ENCODE results near the gene TM7SF3. TPM values are rescaled to one million over a fixed set of nuclear protein-coding genes. Genes with fewer than 3 reads are reported as not detected.

The TM7SF3 gene, protein sequence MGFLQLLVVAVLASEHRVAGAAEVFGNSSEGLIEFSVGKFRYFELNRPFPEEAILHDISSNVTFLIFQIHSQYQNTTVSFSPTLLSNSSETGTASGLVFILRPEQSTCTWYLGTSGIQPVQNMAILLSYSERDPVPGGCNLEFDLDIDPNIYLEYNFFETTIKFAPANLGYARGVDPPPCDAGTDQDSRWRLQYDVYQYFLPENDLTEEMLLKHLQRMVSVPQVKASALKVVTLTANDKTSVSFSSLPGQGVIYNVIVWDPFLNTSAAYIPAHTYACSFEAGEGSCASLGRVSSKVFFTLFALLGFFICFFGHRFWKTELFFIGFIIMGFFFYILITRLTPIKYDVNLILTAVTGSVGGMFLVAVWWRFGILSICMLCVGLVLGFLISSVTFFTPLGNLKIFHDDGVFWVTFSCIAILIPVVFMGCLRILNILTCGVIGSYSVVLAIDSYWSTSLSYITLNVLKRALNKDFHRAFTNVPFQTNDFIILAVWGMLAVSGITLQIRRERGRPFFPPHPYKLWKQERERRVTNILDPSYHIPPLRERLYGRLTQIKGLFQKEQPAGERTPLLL
- 10.2 TPM for polyA plus RNA-seq (2012; ENCODE audit: insufficient read length, low read depth)

DNA sequence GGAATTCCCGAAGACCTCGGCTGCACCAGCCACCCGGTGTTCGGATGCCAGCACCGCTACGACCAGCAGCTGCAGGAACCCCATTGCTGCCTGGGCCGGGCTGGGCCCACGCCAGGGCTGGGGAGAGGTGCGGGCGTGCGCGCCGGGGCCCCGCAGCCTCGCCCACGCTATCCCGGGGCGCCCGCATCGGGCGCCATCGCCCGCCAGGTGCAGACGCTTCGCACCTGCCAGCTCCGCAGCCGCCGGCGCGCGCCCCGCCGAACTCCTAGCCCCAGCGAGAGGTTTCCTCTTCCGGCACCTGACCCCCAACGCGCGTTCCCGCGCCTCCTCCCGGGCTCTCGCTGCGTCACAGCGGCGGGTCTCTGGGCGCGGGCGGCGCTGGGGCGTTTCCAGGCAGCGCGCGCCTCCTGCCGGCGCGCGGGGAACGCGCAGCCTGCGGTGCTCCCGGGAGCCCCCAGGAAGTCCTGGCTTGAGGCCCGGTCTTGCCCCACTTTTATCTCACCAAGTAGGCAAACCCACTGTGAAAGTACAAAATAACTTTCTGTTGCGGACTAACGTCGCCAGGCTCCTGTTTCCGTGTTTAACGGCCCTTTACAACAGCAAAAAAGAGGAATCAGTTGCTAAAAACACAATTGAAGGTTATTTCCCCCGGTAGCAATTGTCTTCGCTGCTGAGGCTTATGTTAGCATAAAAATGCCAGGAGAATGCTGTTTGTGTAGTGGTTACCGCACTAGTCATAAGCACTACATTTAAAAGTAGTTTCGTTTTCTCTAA lies at the start of gene TM7SF3:
Gene TM7SF3 (minus strand): TSS at position 300 of the 774 bp plus-strand sequence. CDS start 216 bp downstream, at position 84.
- peak; percentile 72 for TF ChIP-seq POLR2AphosphoS5 (IDR thresholded peaks at IDR 0.05; ENCODE audit: low read depth, low read length)
- 0 out of 2 replicates have a peak, but pooled peaks have one; percentile 54 for TF ChIP-seq TAF1 (IDR thresholded peaks at IDR 0.05; ENCODE audit: borderline replicate concordance, insufficient read depth, low read length)
- TF ChIP-seq FOXP2 (optimal IDR thresholded peaks at IDR 0.05; ENCODE audit: borderline replicate concordance, extremely low read depth, extremely low read length, insufficient read depth): peak; percentile 32
- TF ChIP-seq, protein P1, sequence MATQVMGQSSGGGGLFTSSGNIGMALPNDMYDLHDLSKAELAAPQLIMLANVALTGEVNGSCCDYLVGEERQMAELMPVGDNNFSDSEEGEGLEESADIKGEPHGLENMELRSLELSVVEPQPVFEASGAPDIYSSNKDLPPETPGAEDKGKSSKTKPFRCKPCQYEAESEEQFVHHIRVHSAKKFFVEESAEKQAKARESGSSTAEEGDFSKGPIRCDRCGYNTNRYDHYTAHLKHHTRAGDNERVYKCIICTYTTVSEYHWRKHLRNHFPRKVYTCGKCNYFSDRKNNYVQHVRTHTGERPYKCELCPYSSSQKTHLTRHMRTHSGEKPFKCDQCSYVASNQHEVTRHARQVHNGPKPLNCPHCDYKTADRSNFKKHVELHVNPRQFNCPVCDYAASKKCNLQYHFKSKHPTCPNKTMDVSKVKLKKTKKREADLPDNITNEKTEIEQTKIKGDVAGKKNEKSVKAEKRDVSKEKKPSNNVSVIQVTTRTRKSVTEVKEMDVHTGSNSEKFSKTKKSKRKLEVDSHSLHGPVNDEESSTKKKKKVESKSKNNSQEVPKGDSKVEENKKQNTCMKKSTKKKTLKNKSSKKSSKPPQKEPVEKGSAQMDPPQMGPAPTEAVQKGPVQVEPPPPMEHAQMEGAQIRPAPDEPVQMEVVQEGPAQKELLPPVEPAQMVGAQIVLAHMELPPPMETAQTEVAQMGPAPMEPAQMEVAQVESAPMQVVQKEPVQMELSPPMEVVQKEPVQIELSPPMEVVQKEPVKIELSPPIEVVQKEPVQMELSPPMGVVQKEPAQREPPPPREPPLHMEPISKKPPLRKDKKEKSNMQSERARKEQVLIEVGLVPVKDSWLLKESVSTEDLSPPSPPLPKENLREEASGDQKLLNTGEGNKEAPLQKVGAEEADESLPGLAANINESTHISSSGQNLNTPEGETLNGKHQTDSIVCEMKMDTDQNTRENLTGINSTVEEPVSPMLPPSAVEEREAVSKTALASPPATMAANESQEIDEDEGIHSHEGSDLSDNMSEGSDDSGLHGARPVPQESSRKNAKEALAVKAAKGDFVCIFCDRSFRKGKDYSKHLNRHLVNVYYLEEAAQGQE (IDR thresholded peaks at IDR 0.05; ENCODE audit: insufficient read depth in 1 of 2, low read depth in 2 of 2, low read length in 2 of 2): no peak

- TF ChIP-seq POLR2AphosphoS5 (IDR thresholded peaks at IDR 0.05; ENCODE audit: low read depth, low read length): no peak
- TF ChIP-seq TAF1 (IDR thresholded peaks at IDR 0.05; ENCODE audit: borderline replicate concordance, insufficient read depth, low read length): no peak
- TF ChIP-seq, protein P1 (IDR thresholded peaks at IDR 0.05; ENCODE audit: insufficient read depth in 1 of 2, low read depth in 2 of 2, low read length in 2 of 2): no peak
- no peak for TF ChIP-seq SIN3A (IDR thresholded peaks at IDR 0.05; ENCODE audit: borderline replicate concordance, insufficient read depth, low read length)
- TF ChIP-seq FOXP2 (optimal IDR thresholded peaks at IDR 0.05; ENCODE audit: borderline replicate concordance, extremely low read depth, extremely low read length, insufficient read depth): no peak
These were observed 49.2 kb upstream of the TM7SF3 start for GRCh38 chr12:27063250-27063851.

DNA sequence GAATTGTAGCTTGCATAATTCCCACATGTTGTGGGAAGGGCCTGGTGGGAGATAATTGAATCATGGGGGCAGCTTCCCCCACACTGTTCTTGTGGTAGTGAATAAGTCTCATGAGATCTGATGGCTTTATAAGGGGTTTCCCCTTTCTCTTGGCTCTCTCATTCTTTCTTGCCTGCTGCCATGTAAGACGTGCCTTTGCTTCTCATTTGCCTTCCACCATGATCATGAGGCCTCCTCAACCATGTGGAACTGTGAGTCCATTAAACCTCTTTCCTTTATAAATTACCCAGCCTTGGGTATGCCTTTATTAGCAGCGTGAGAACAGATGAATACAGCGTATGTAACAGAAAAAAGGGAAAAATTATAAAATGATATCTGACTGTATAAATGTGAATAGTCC lies 47.1 kb upstream of the TM7SF3 start:
- TF ChIP-seq POLR2AphosphoS5 (IDR thresholded peaks at IDR 0.05; ENCODE audit: low read depth, low read length) (no peak), FOXP2 (optimal IDR thresholded peaks at IDR 0.05; ENCODE audit: borderline replicate concordance, extremely low read depth, extremely low read length, insufficient read depth) (no peak), TAF1 (IDR thresholded peaks at IDR 0.05; ENCODE audit: borderline replicate concordance, insufficient read depth, low read length) (no peak), SIN3A (IDR thresholded peaks at IDR 0.05; ENCODE audit: borderline replicate concordance, insufficient read depth, low read length) (no peak)
- TF ChIP-seq, protein P1 (IDR thresholded peaks at IDR 0.05; ENCODE audit: insufficient read depth in 1 of 2, low read depth in 2 of 2, low read length in 2 of 2): no peak

DNA sequence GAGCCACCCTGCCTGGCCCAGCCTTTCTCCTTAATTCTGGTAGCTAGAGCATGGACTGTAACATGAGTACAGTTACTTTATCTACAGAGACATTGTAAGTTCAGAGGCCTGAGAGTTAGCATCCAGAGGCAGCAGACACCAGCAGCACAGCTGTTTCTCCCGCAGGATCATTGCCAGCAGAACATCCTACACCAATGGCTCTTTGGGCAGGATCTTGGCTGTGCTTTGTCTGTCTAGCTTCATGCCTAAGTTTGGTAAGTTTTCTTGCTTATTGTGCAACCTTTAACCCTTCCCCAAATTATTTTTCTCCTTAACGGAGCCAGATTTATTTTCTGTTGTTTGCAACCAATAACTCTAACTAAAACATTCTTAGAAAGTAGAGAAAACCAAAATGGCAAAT lies 46.6 kb upstream of the TM7SF3 start:
- no peak for TF ChIP-seq SIN3A (IDR thresholded peaks at IDR 0.05; ENCODE audit: borderline replicate concordance, insufficient read depth, low read length)
- TF ChIP-seq TAF1 (IDR thresholded peaks at IDR 0.05; ENCODE audit: borderline replicate concordance, insufficient read depth, low read length): no peak
- TF ChIP-seq POLR2AphosphoS5 (IDR thresholded peaks at IDR 0.05; ENCODE audit: low read depth, low read length): no peak
- TF ChIP-seq FOXP2 (optimal IDR thresholded peaks at IDR 0.05; ENCODE audit: borderline replicate concordance, extremely low read depth, extremely low read length, insufficient read depth): no peak
- TF ChIP-seq, protein P1 (IDR thresholded peaks at IDR 0.05; ENCODE audit: insufficient read depth in 1 of 2, low read depth in 2 of 2, low read length in 2 of 2): no peak
